Measurements from ENCODE around the gene MLLT3. TPM values are rescaled to one million over a fixed set of nuclear protein-coding genes. Genes with fewer than 3 reads are reported as not detected.
A peak's percentile ranks its signal among the peaks of the same experiment; 100 is the strongest.

The MLLT3 gene
- total RNA-seq, 1 experiment from 2014 or later: 24.2 TPM

DNA sequence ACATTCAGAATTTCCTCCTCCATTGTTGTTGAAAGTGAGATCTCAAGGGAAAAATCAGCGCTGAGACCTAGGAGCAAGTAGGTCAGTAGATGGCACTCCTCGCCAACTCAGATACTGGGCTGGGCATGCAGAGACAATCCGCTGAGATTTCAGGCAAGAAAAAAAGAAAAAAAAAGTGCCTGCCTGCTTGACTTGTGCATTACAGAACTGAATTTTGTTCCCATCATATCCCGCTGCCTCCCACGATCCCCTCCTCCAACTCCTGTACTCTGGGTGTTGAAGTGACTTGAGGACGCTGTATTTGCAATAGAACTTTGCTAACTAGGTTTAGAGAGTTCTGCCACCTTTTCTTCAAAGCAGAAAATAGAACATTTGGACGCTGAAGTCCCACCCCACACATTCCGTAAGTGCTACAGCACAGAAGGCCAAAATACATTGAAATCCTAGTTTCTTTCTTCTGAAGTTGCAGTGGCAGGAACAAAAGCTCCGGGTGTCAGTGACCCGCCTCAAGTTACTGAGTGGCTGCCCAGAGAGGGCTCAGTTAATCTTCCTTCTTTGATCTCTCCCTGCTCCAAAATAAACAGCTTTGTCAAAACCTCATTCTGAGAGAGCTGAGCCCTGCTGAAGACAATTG is 265.8 kb downstream of the MLLT3 start:
- no TSS peak for BruUV-seq (replicated peaks)
- intact Hi-C loops (cut with micrococcal nuclease; ENCODE audit: unreplicated experiment): loop anchor here (2.0 to 5.0 kb wide), 4 partner anchors 268 to 754 kb away; no protein-coding TSS in a partner anchor
- POLR2A ChIA-PET (ENCODE audit: low non-redundant PET): no interaction called here
- Histone ChIP-seq H3K9me3 (ENCODE audit: low read depth, low read length, poor library complexity, severe bottlenecking) (no peaks in the 10 kb centered on the region), H3K4me1 (ENCODE audit: insufficient read depth, low read length, poor library complexity, severe bottlenecking) (peaks cover 52% of the 10 kb centered on the region), H3K27me3 (replicated peaks; ENCODE audit: insufficient read depth, low read depth, low read length, poor library complexity) (no peaks in the 10 kb centered on the region), H3K36me3 (ENCODE audit: insufficient read depth, low read length, poor library complexity, severe bottlenecking) (no peaks in the 10 kb centered on the region), H3K4me3 (ENCODE audit: low read depth, low read length, poor library complexity, severe bottlenecking) (no peak overlapping the region), H3K27ac (ENCODE audit: low read depth, low read length, poor library complexity, severe bottlenecking) (peak overlapping the region; percentile 53)
- TF ChIP-seq EZH2 (IDR thresholded peaks at IDR 0.05; ENCODE audit: borderline replicate concordance, low read depth, low read length, poor library complexity, severe bottlenecking): no peak
- TF ChIP-seq, protein P1, sequence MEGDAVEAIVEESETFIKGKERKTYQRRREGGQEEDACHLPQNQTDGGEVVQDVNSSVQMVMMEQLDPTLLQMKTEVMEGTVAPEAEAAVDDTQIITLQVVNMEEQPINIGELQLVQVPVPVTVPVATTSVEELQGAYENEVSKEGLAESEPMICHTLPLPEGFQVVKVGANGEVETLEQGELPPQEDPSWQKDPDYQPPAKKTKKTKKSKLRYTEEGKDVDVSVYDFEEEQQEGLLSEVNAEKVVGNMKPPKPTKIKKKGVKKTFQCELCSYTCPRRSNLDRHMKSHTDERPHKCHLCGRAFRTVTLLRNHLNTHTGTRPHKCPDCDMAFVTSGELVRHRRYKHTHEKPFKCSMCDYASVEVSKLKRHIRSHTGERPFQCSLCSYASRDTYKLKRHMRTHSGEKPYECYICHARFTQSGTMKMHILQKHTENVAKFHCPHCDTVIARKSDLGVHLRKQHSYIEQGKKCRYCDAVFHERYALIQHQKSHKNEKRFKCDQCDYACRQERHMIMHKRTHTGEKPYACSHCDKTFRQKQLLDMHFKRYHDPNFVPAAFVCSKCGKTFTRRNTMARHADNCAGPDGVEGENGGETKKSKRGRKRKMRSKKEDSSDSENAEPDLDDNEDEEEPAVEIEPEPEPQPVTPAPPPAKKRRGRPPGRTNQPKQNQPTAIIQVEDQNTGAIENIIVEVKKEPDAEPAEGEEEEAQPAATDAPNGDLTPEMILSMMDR (conservative IDR thresholded peaks at IDR 0.05; ENCODE audit: low read depth, low read length): peak; percentile 68
- CTCF ChIA-PET: interaction anchor here (0.5 to 1.5 kb wide), 3 partner anchors 454 to 754 kb away, joined by 3 to 4 read pairs (median 3); no protein-coding TSS in a partner anchor
- DNase-seq (ENCODE audit: low spot score): peak; percentile 84

DNA sequence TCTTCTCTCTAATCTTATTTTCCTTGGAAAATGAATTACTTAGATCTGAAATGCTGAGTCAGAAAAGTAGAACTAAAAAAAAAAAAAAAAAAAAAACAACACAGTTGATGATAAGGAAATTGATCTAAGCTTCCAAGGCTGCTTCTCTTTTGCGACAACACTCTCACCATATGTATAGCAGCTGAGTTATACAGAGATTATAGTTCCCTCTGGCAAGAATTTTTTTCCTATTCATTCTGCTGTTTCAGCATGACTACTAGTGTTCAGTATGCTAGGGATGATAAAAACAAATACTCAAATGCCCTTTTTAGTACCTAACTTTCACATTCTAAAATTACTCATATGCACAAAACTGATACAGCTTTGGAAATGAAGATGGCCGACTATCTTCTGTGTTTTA is 267.3 kb downstream of the MLLT3 start:
- ChIA-PET CTCF (interaction anchor here (0.6 kb wide), 1 partner anchor 268 kb away, joined by 3 read pairs; no protein-coding TSS in a partner anchor), POLR2A (ENCODE audit: low non-redundant PET) (no interaction called here)
- TF ChIP-seq, protein P1 (conservative IDR thresholded peaks at IDR 0.05; ENCODE audit: low read depth, low read length): no peak
- no peak for TF ChIP-seq EZH2 (IDR thresholded peaks at IDR 0.05; ENCODE audit: borderline replicate concordance, low read depth, low read length, poor library complexity, severe bottlenecking)
- intact Hi-C loops (cut with micrococcal nuclease; ENCODE audit: unreplicated experiment): loop anchor here (5.0 kb wide), 1 partner anchor 357 kb away; no protein-coding TSS in a partner anchor
- peaks cover 52% of the 10 kb centered on the region for H3K4me1 ChIP-seq (ENCODE audit: insufficient read depth, low read length, poor library complexity, severe bottlenecking)
- H3K9me3 ChIP-seq (ENCODE audit: low read depth, low read length, poor library complexity, severe bottlenecking): no peaks in the 10 kb centered on the region
- no peaks in the 10 kb centered on the region for H3K36me3 ChIP-seq (ENCODE audit: insufficient read depth, low read length, poor library complexity, severe bottlenecking)
- no TSS peak for BruUV-seq (replicated peaks)
- H3K4me3 ChIP-seq (ENCODE audit: low read depth, low read length, poor library complexity, severe bottlenecking): no peak overlapping the region
- H3K27me3 ChIP-seq (replicated peaks; ENCODE audit: insufficient read depth, low read depth, low read length, poor library complexity): no peaks in the 10 kb centered on the region
- no peak overlapping the region for H3K27ac ChIP-seq (ENCODE audit: low read depth, low read length, poor library complexity, severe bottlenecking)
- DNase-seq (ENCODE audit: low spot score): no peak

DNA sequence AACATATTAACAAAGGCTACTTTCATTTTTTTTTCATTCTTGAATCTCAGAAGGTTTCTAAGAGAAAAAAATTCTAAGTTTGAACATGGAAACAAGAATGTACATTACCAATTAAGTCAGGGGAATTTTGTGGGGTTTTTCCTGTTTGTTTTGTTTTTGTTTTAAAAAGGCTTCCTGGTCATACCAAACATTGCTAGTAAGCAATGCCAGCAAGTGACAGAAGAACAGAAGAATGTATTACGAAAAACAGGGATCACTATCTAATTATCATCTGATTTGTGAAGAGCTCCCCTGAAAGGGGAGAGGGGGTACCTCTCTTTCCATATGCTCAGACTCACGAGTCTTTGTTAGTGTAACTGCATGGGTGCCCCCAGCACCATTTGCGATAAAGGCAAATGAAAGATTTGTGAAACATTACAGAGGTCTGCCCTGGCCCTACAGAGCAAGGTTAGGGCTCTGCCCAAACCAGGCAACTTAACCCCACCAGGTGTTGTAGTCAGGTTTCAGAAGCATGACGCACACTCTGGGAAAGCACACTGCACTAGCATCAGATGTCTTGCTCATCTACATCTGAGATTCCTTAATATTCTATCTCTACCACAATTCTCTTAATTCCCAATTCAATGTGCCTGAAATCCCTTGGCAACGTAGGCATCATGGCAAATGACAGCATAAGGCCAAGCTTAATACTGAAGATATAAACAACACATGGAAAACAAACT is 268.2 kb downstream of the MLLT3 start:
- Histone ChIP-seq H3K27me3 (replicated peaks; ENCODE audit: insufficient read depth, low read depth, low read length, poor library complexity) (no peaks in the 10 kb centered on the region), H3K4me3 (ENCODE audit: low read depth, low read length, poor library complexity, severe bottlenecking) (no peak overlapping the region), H3K36me3 (ENCODE audit: insufficient read depth, low read length, poor library complexity, severe bottlenecking) (no peaks in the 10 kb centered on the region), H3K9me3 (ENCODE audit: low read depth, low read length, poor library complexity, severe bottlenecking) (no peaks in the 10 kb centered on the region), H3K27ac (ENCODE audit: low read depth, low read length, poor library complexity, severe bottlenecking) (no peak overlapping the region), H3K4me1 (ENCODE audit: insufficient read depth, low read length, poor library complexity, severe bottlenecking) (peaks cover 52% of the 10 kb centered on the region)
- no TSS peak for BruUV-seq (replicated peaks)
- TF ChIP-seq EZH2 (IDR thresholded peaks at IDR 0.05; ENCODE audit: borderline replicate concordance, low read depth, low read length, poor library complexity, severe bottlenecking): no peak
- TF ChIP-seq, protein P1 (conservative IDR thresholded peaks at IDR 0.05; ENCODE audit: low read depth, low read length): no peak
- ChIA-PET POLR2A (ENCODE audit: low non-redundant PET) (no interaction called here), CTCF (interaction anchor here (0.6 kb wide), 1 partner anchor 269 kb away, joined by 3 read pairs; no protein-coding TSS in a partner anchor)
- no peak for DNase-seq (ENCODE audit: low spot score)
- intact Hi-C loops (cut with micrococcal nuclease; ENCODE audit: unreplicated experiment): loop anchor here (5.0 kb wide), 1 partner anchor 427 kb away; no protein-coding TSS in a partner anchor
